HCT116 (cell line): ENCODE measurements around the gene RCOR1. TPM values are rescaled to one million over a fixed set of nuclear protein-coding genes. Genes with fewer than 3 reads are reported as not detected.

Experiments used
- ATAC-seq: fragments of 200-7000 bp; cut with Tn5 transposase; 2 replicates; pipeline ENCODE4 v1.9.1; 2020; ENCODE audit warnings: mild to moderate bottlenecking, moderate library complexity
- BruUV-seq: library from RNA; stranded (reverse); fragments of 400-500 nt; replicated peaks from 2 replicates; lab custom pipeline; 2021; lab: Mats Ljungman, UMichigan
- CTCF ChIA-PET: fragments of 300-600 bp; sonication (Branson Sonifier 250); formaldehyde crosslinking; loops from one replicate; lab custom pipeline; 2021; ENCODE audit warnings: antibody characterized with exemption; lab: Charles Lee
- POLR2A ChIA-PET: fragments of 300-600, 350-600 bp; sonication (Branson Sonifier 250); formaldehyde crosslinking; loops from one replicate; lab custom pipeline; 2021; ENCODE audit warnings: antibody characterized with exemption; lab: Charles Lee
- RAD21 ChIA-PET, 2 experiments: fragments of 300-600 bp; sonication (Branson Sonifier 250); formaldehyde crosslinking; loops; one replicate each; lab custom pipeline; 2023; ENCODE audit warnings: low total read pairs in 2 of 2; ENCODE audit not compliant: uncharacterized antibody in 2 of 2, unreplicated experiment in 2 of 2, low non-redundant PET in 1 of 2; lab: Charles Lee
- DNase-seq: peaks from one replicate; pipeline ENCODE4 v3.0.0-alpha.2; 2010; ENCODE audit warnings: low read depth, low spot score
- H2AFZ ChIP-seq: fragments of 200-600 bp; shearing (Covaris generic), sonication (generic); 2 replicates; pipeline ENCODE4 v1.6.1; 2017; ENCODE audit warnings: low read depth, mixed run types, mixed read lengths, antibody characterized with exemption, low read length; ENCODE audit not compliant: poor library complexity, severe bottlenecking
- H3K27ac ChIP-seq: 2 replicates; pipeline ENCODE4 v1.5.1; 2012; ENCODE audit warnings: low read depth, low read length
- H3K27me3 ChIP-seq: fragments of 200-600 bp; sonication (generic); 2 replicates; pipeline ENCODE4 v1.6.1; 2016; ENCODE audit warnings: mixed run types, low read length, mixed read lengths; ENCODE audit not compliant: insufficient read depth
- H3K36me3 ChIP-seq, 2 experiments: fragments of 200-500 bp in 1 of 2; fragments of 200-600 bp in 1 of 2; sonication (Bioruptor generic) in 1 of 2; sonication (generic) in 1 of 2; 2 replicates each; pipeline versions ENCODE4 v1.5.1 to v1.6.1; 2014 to 2016; ENCODE audit warnings: low read length in 2 of 2, inconsistent platforms in 1 of 2, mixed read lengths in 1 of 2, mixed run types in 1 of 2; ENCODE audit not compliant: insufficient read depth in 2 of 2, control insufficient read depth in 1 of 2
- H3K4me1 ChIP-seq, 2 experiments: fragments of 200-600 bp in 1 of 2; sonication (generic) in 1 of 2; 2 replicates each; pipeline versions ENCODE4 v1.5.1 to v1.6.1; 2012 to 2017; ENCODE audit warnings: low read length in 2 of 2, inconsistent platforms in 1 of 2, mild to moderate bottlenecking in 1 of 2, mixed read lengths in 1 of 2, mixed run types in 1 of 2, moderate library complexity in 1 of 2; ENCODE audit not compliant: insufficient read depth in 2 of 2, control insufficient read depth in 1 of 2
- H3K4me2 ChIP-seq: fragments of 200-600 bp; sonication (generic); 2 replicates; pipeline ENCODE4 v1.6.1; 2017; ENCODE audit warnings: mixed run types, low read length, mixed read lengths
- H3K4me3 ChIP-seq, 2 experiments: fragments of 200-600 bp in 1 of 2; sonication (generic) in 1 of 2; replicated peaks in 1 of 2; 2 replicates each; pipeline ENCODE4 v1.5.1; 2011 to 2016; ENCODE audit warnings: low read length in 2 of 2, control low read depth in 1 of 2, low read depth in 1 of 2, mild to moderate bottlenecking in 1 of 2, mixed read lengths in 1 of 2, mixed run types in 1 of 2
- H3K79me2 ChIP-seq: fragments of 200-600 bp; sonication (generic); 2 replicates; pipeline ENCODE4 v1.6.1; 2017; ENCODE audit warnings: mild to moderate bottlenecking, mixed run types, low read length, moderate library complexity, mixed read lengths; ENCODE audit not compliant: insufficient read depth
- H3K9ac ChIP-seq: fragments of 200-600 bp; sonication (generic); 2 replicates; pipeline ENCODE4 v1.6.1; 2016; ENCODE audit warnings: low read length, mixed read lengths
- H3K9me2 ChIP-seq: fragments of 200-600 bp; sonication (generic), shearing (Covaris generic); 2 replicates; pipeline ENCODE4 v1.6.1; 2017; ENCODE audit warnings: mixed run types, mild to moderate bottlenecking, moderate library complexity; ENCODE audit not compliant: insufficient read depth
- H3K9me3 ChIP-seq, 2 experiments: fragments of 200-500 bp in 1 of 2; fragments of 200-600 bp in 1 of 2; sonication (Bioruptor generic) in 1 of 2; sonication (generic) in 1 of 2; 2 replicates each; pipeline ENCODE4 v1.6.1; 2014 to 2017; ENCODE audit warnings: low read length in 2 of 2, mixed read lengths in 2 of 2, inconsistent platforms in 1 of 2, low read depth in 1 of 2, mild to moderate bottlenecking in 1 of 2, mixed run types in 1 of 2, moderate library complexity in 1 of 2; ENCODE audit not compliant: control insufficient read depth in 1 of 2, insufficient read depth in 1 of 2
- H4K20me1 ChIP-seq: fragments of 200-600 bp; sonication (generic), shearing (Covaris generic); 2 replicates; pipeline ENCODE4 v1.6.1; 2017; ENCODE audit warnings: mixed run types, mild to moderate bottlenecking, moderate library complexity; ENCODE audit not compliant: insufficient read depth
- EGR1 ChIP-seq: IDR thresholded peaks from 2 replicates; pipeline ENCODE4 v1.6.1; 2012; ENCODE audit warnings: low read depth
- FOSL1 ChIP-seq: IDR thresholded peaks from 2 replicates; pipeline ENCODE4 v1.6.1; 2012; ENCODE audit warnings: low read depth
- JUND ChIP-seq: IDR thresholded peaks from 2 replicates; pipeline ENCODE4 v1.6.1; 2012
- POLR2AphosphoS5 ChIP-seq: IDR thresholded peaks from 2 replicates; pipeline ENCODE4 v1.6.1; 2011; ENCODE audit warnings: mild to moderate bottlenecking, low read depth, low read length, moderate library complexity
- RAD21 ChIP-seq: IDR thresholded peaks from 2 replicates; pipeline ENCODE4 v1.6.1; 2012; ENCODE audit warnings: low read depth, mild to moderate bottlenecking
- SIN3A ChIP-seq: IDR thresholded peaks from 2 replicates; pipeline ENCODE4 v1.6.1; 2012; ENCODE audit warnings: low read depth
- YY1 ChIP-seq: IDR thresholded peaks from 2 replicates; pipeline ENCODE4 v1.6.1; 2011; ENCODE audit warnings: low read length, low read depth, moderate library complexity, mild to moderate bottlenecking; ENCODE audit not compliant: insufficient replicate concordance; ENCODE audit errors: extremely low read depth
- ZFX ChIP-seq: fragments of 450-650 bp; IDR thresholded peaks from 2 replicates; pipeline ENCODE4 v1.6.1; 2017
- intact Hi-C: fragments of 100-400 bp; cut with micrococcal nuclease; formaldehyde crosslinking; loops from 2 replicates; pipeline ENCODE4 v1.10.0; 2022
- total RNA-seq: library from RNA; stranded (reverse); gene quantifications from one replicate; pipeline ENCODE4 v1.2.1, GENCODE V29; 2021; ENCODE audit not compliant: unreplicated experiment
- TF ChIP-seq, protein P1 (sequence below), 3 experiments: fragments of 200-600 bp in 1 of 3; sonication (generic) in 1 of 3; IDR thresholded peaks in 2 of 3; conservative IDR thresholded peaks in 1 of 3; 2 replicates each; pipeline ENCODE4 v1.5.1; 2012 to 2017; ENCODE audit warnings: low read depth in 2 of 3, low read length in 2 of 3, antibody characterized with exemption in 1 of 3, borderline replicate concordance in 1 of 3, control low read depth in 1 of 3, mild to moderate bottlenecking in 1 of 3, mixed read lengths in 1 of 3, mixed run types in 1 of 3, moderate library complexity in 1 of 3; ENCODE audit not compliant: insufficient read depth in 1 of 3
- TF ChIP-seq, protein P2 (sequence below): IDR thresholded peaks from 2 replicates; pipeline ENCODE4 v1.6.1; 2012; ENCODE audit warnings: low read depth
- TF ChIP-seq, protein P3 (sequence below): IDR thresholded peaks from 2 replicates; pipeline ENCODE4 v1.6.1; 2012

Gene RCOR1
- total RNA-seq, 1 experiment from 2014 or later: 30.7 TPM

DNA sequence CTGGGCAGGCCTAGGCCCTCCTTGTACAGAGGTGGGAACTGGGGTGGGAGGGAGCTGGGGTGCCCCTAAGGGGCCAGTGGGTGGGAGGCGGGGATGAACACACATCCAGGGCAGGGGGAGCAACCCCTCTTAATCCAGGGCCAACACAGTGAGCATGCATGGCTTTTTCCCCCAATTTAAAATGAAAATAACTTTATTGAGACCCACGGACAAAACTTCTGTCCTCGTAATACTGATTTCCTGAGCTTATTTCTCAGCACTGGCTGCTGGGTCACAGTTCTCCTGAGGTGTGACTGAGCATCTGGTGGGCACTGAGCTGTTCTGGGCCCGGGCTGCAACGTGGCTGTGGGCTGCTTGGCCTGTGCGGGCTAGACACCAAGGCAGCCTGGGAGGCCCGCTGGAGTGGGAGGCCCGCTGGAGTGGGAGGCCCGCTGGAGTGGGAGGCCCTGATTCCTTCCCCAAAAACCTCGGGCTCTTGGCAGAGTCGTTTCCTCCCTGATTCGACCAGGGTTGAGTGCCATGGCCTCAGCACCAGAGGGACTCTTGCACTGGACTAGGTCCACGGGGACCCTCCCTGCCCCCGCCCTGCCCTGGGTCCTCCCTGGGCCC lies 159.9 kb downstream of the RCOR1 start:
- RAD21 ChIA-PET: no interaction called here
- H3K4me3 ChIP-seq: no peak overlapping the region

More for the DNA sequence above, 159.9 kb downstream of the RCOR1 start:
- ATAC-seq (no peak), DNase-seq (no peak)
- no peaks in the 10 kb centered on the region for H3K9me2 ChIP-seq
- BruUV-seq: no TSS peak
- no peaks in the 10 kb centered on the region for H4K20me1 ChIP-seq
- H3K27me3 ChIP-seq: no peaks in the 10 kb centered on the region
- ChIA-PET POLR2A (no interaction called here), CTCF (no interaction called here)
- no peaks in the 10 kb centered on the region for H3K79me2 ChIP-seq
- no peak overlapping the region for H3K4me2 ChIP-seq
- no peaks in the 10 kb centered on the region for H3K4me1 ChIP-seq
- H3K36me3 ChIP-seq: no peaks in the 10 kb centered on the region
- TF ChIP-seq, protein P1, sequence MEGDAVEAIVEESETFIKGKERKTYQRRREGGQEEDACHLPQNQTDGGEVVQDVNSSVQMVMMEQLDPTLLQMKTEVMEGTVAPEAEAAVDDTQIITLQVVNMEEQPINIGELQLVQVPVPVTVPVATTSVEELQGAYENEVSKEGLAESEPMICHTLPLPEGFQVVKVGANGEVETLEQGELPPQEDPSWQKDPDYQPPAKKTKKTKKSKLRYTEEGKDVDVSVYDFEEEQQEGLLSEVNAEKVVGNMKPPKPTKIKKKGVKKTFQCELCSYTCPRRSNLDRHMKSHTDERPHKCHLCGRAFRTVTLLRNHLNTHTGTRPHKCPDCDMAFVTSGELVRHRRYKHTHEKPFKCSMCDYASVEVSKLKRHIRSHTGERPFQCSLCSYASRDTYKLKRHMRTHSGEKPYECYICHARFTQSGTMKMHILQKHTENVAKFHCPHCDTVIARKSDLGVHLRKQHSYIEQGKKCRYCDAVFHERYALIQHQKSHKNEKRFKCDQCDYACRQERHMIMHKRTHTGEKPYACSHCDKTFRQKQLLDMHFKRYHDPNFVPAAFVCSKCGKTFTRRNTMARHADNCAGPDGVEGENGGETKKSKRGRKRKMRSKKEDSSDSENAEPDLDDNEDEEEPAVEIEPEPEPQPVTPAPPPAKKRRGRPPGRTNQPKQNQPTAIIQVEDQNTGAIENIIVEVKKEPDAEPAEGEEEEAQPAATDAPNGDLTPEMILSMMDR (IDR thresholded peaks at IDR 0.05 in 2 of 3, conservative IDR thresholded peaks at IDR 0.05 in 1 of 3; ENCODE audit: borderline replicate concordance in 1 of 3, insufficient read depth in 1 of 3, low read depth in 2 of 3, low read length in 2 of 3): no peak
- TF ChIP-seq YY1 (no peak), FOSL1 (no peak), JUND (no peak), EGR1 (no peak), RAD21 (no peak), ZFX (no peak), POLR2AphosphoS5 (no peak), SIN3A (no peak)
- TF ChIP-seq, protein P2, sequence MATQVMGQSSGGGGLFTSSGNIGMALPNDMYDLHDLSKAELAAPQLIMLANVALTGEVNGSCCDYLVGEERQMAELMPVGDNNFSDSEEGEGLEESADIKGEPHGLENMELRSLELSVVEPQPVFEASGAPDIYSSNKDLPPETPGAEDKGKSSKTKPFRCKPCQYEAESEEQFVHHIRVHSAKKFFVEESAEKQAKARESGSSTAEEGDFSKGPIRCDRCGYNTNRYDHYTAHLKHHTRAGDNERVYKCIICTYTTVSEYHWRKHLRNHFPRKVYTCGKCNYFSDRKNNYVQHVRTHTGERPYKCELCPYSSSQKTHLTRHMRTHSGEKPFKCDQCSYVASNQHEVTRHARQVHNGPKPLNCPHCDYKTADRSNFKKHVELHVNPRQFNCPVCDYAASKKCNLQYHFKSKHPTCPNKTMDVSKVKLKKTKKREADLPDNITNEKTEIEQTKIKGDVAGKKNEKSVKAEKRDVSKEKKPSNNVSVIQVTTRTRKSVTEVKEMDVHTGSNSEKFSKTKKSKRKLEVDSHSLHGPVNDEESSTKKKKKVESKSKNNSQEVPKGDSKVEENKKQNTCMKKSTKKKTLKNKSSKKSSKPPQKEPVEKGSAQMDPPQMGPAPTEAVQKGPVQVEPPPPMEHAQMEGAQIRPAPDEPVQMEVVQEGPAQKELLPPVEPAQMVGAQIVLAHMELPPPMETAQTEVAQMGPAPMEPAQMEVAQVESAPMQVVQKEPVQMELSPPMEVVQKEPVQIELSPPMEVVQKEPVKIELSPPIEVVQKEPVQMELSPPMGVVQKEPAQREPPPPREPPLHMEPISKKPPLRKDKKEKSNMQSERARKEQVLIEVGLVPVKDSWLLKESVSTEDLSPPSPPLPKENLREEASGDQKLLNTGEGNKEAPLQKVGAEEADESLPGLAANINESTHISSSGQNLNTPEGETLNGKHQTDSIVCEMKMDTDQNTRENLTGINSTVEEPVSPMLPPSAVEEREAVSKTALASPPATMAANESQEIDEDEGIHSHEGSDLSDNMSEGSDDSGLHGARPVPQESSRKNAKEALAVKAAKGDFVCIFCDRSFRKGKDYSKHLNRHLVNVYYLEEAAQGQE: no peak
- TF ChIP-seq, protein P3, sequence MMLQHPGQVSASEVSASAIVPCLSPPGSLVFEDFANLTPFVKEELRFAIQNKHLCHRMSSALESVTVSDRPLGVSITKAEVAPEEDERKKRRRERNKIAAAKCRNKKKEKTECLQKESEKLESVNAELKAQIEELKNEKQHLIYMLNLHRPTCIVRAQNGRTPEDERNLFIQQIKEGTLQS: no peak
- H3K27ac ChIP-seq: no peak overlapping the region
- no peak overlapping the region for H3K9ac ChIP-seq
- intact Hi-C loops: no loop called here
- no peaks in the 10 kb centered on the region for H3K9me3 ChIP-seq
- no peak overlapping the region for H2AFZ ChIP-seq
